Activated CD4-positive, alpha-beta T cell treated with anti-CD3 and anti-CD28 coated beads for 24 hours (primary cell): Measurements from ENCODE around the gene SCO2.

ENCODE experiments used
- DNase-seq, 2 donors: peaks; one replicate each; pipeline ENCODE4 v3.0.0-alpha.2; 2020; ENCODE audit warnings: low read depth in 2 of 2

The SCO2 gene

DNA sequence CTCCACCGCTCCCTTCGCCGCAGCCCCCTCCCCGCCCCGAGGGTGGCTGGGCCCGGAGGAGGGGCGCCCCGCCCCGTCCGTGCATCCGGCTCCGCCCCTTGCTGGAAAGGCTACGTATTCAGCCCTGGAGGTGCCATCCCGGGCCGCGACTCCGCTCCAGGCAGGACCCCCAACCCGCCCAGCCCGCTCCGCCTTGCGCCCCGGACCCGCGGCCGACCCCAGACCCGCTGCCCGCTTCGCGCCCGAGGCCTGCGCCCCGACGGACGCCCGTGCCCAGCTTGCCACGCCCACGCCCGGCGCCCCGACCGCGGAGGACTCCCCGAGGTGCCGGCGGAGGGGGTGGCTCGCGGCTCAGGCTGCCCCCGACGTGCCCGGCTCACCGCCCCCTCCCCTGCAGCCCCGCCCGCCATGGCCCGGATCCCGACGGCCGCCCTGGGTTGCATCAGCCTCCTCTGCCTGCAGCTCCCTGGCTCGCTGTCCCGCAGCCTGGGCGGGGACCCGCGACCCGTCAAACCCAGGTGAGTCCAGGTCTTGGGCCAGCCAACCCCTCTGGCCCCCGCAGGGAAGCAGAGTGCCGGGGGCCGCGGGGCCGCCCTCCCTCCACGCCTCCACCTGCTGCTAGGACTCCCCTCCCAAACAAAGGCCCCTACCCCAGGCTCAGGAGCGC is 43.8 kb downstream of the SCO2 start, which contains the start of gene ADM2:
Gene ADM2 (plus strand): TSS at position 104 of the 667 bp plus-strand sequence. CDS start 305 bp downstream, at position 409.
- DNase-seq = peak; percentile 49 to 57

GRCh38 chr22:50481045-50481439 is 44.4 kb downstream of the SCO2 start:
- no peak for DNase-seq

DNA sequence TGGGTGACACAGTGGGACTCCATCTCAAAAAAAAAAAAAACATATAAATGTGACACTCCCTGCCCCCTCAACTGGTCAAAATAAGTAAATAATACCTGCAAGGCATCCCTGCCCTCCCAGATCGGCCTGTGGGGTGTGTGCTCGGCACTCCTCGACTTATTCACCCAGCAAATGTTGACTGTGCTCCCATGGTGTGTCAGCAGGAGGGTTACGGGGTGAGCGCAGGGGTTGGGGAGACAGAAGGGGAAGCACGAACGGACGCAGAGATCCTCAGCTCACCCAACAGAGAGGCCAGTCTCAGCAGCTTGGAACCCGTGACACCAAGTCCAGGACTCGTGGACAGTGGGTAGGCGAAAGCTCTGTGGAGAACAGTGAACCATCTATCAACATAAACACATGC is 45.7 kb downstream of the SCO2 start:
- no peak for DNase-seq

DNA sequence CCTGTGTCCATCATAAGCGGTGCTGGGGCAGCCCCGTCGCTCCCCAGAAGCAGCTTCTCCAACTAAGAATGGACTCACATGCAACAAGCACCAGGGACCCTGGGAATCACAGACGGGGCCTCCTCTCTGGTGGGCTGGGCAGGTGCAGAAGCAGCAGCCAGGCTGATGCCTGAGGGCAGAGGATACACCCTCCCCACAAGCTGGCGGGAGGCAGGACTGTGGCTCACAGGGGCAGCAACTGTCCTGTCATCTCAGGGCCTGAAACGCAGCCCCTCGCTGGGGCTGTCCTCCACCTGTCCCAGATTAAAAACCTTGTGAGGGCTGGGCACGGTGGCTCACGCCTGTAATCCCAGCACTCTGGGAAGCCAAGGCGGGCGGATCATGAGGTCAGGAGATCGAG is 47.5 kb downstream of the SCO2 start:
- DNase-seq = no peak

DNA sequence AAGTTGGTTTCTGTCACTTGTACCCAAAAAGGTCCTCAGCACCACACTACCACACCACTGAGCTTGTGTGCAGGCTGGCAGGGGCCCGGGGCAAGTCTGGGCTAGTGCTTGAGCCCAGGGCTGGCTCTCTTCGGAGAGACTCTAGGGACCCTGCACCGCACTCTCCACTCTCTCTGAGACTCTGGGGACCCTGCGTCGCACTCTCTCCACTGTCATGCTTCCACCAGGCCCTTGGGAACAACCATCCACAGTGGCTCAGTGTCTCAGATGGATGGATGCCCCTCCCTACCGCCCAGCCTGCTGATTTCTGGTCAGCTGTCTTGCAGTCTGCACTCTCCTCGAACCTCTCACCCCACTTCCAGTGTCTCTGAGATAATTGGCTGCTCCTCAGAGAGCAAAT is 48.5 kb downstream of the SCO2 start:
- DNase-seq = no peak

GRCh38 chr22:50475652-50476002 is 49.8 kb downstream of the SCO2 start:
- DNase-seq = no peak

GRCh38 chr22:50474710-50475651 is 50.4 kb downstream of the SCO2 start, which contains the start of gene SBF1:
Gene SBF1 (minus strand): TSS chr22:50475035. CDS start chr22:50474840, 195 bp downstream.
- DNase-seq = peak; percentile 82 to 85

GRCh38 chr22:50473855-50474671 is 51.3 kb downstream of the SCO2 start:
- DNase-seq = no peak
